Activated naive CD4-positive, alpha-beta T cell treated with anti-CD3 and anti-CD28 coated beads, Interleukin-2, amount 50 U/mL, for 72 hours (primary cell): ENCODE data around the gene CLDN18. TPM values are rescaled to one million over a fixed set of nuclear protein-coding genes. Genes with fewer than 3 reads are reported as not detected.

Source experiments
- ATAC-seq, 2 donors: fragments of 150-1000 bp; cut with Tn5 transposase; 2 replicates each; pipeline ENCODE4 v1.10.0; 2021; ENCODE audit warnings: mild to moderate bottlenecking in 2 of 2, moderate library complexity in 2 of 2
- DNase-seq, 2 donors: peaks; one replicate each; pipeline ENCODE4 v3.0.0; 2021 to 2022; ENCODE audit warnings: low spot score in 2 of 2
- H3K27ac Mint-ChIP-seq, 2 donors: one replicate each; pipeline ENCODE4 v1.8.0; 2022; ENCODE audit warnings: mild to moderate bottlenecking in 2 of 2, mixed read lengths in 2 of 2
- H3K36me3 Mint-ChIP-seq, 2 donors: one replicate each; pipeline ENCODE4 v1.8.0; 2022; ENCODE audit warnings: mixed read lengths in 2 of 2
- H3K9me3 Mint-ChIP-seq, 2 donors: one replicate each; pipeline ENCODE4 v1.8.0; 2022; ENCODE audit warnings: mixed read lengths in 2 of 2
- total RNA-seq, 2 donors: library from RNA; stranded (reverse); gene quantifications; one replicate each; pipeline ENCODE4 v1.2.3, GENCODE V29; 2022

The CLDN18 gene
- total RNA-seq, result not detected

DNA sequence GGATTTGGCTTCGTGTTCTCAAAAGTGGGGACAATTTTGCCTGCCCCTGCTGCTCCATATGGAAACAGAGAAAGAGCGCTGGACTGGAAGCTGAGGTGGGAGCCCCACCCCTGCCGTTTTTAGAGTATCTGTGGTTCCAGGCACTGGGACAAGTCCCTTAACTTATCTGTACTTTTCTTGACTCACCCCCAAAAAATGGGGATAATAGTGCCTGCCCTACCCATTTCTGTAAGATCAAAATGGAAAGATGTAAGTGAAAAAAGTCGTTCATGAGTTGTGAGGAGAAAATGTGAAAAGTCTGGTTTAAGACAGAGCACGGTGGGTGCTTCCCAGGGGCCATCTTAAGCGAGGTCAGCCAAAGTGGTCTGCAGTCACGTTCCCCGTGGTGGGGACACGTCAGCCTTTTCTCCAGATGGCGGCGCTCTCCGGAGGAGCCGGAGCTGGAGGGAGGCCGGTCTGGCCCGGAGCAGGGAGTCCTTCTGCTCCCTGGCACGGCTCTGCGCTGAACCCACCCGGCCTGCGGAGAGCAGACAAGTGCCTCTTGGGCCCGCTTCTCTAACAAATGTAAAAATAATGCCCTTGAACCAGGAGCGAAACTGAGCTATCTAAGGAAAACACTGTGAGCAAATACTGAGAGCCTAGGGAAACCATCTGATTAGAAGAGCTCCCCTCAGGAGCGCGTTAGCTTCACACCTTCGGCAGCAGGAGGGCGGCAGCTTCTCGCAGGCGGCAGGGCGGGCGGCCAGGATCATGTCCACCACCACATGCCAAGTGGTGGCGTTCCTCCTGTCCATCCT is at the start of gene CLDN18:
Gene CLDN18 (plus strand): TSS at position 690 of the 797 bp plus-strand sequence. CDS start 61 bp downstream, at position 751.
- no peaks in the 10 kb centered on the region for H3K36me3 Mint-ChIP-seq
- no peaks in the 10 kb centered on the region for H3K9me3 Mint-ChIP-seq
- DNase-seq (no peak), ATAC-seq (no peak)
- H3K27ac Mint-ChIP-seq, result no peak within 1 kb of the TSS

DNA sequence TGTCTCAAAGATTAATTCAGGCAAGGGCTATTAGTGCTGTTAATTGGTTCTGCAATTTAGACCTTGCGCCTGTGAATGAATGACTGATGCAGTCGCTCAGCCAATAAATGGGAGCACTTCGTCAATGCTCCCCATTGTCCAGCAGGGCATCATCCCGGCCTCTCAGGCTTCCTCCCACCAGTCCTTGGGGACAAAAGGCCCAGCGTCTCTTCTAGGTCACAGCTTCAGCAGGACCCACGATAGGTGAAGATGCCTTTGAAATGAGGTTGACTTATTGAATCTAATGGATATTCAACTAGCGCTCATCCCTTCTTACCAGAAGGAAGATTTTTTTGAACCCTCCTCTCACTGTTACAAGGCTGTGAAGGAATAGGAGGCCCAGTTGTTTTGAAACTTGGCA is 47.7 kb upstream of the CLDN18 start:
- DNase-seq, result no peak
- H3K27ac Mint-ChIP-seq, result no peak overlapping the region
- no peaks in the 10 kb centered on the region for H3K9me3 Mint-ChIP-seq
- ATAC-seq, result no peak
- no peaks in the 10 kb centered on the region for H3K36me3 Mint-ChIP-seq

DNA sequence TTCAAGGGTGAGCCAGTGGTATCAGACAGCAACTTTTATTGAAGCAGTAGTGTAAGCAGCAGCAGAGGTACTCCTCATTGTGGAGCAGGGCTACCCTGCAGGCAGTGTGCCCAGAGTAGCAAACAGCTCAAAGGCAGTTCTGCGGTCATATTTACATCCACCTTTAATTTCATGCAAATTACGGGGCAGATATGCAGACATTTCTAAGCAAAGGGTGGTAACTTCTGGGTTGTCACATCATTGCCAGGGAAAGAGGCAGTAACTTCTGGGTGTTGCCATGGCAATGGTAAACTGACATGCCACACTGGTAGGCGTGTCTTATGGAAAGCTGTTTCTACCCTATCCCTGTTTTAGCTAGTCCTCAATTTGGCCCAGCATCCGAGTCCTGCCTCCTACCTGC is 46.5 kb upstream of the CLDN18 start:
- H3K9me3 Mint-ChIP-seq, result no peaks in the 10 kb centered on the region
- DNase-seq (no peak), ATAC-seq (no peak)
- no peak overlapping the region for H3K27ac Mint-ChIP-seq
- no peaks in the 10 kb centered on the region for H3K36me3 Mint-ChIP-seq

DNA sequence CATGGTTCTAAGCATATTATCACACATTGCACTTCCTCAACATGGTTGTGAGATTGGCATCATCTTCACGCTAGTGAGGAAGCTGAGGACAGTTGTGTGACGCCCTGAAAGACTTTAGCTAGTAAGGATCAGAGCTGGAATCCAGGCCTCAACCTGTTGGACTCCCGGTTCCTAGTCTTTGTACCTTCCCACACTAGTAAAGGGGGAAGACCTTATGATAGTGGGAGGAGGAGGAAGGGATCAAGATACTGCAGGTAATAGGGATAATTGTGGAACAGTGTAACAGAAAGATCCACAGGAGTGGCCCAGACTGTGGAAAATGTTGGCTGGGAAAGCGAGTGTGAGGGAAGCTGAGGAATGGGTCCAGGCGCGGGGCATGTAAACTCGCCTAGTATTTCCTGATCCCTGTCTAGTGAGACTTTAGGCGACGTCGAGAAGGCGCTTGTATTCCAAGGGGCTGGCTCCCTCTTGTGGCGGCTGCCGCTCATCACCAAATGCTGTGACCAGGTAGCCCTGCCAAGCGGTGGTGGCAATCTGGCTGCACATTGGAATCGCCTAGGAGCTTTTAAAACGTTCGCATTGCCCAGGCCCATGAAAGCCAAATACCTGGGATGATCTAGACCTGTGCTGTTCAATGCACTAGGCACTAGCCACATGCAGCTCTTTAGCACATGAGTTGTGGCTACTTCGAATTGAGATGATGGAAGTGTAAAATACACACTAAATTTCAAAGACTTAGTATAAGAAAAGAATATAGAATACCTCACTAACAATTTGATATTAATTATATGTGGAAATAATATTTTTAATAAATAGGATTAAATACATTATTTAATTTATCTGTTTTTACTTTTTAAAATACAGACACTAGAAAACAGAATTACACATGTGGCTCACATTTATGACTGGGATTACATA is 38.8 kb upstream of the CLDN18 start:
- ATAC-seq (peak in 1 of 2 donors; percentile 81), DNase-seq (peak in 1 of 2 donors; percentile 67)
- no peaks in the 10 kb centered on the region for H3K36me3 Mint-ChIP-seq
- no peaks in the 10 kb centered on the region for H3K9me3 Mint-ChIP-seq
- no peak overlapping the region for H3K27ac Mint-ChIP-seq

DNA sequence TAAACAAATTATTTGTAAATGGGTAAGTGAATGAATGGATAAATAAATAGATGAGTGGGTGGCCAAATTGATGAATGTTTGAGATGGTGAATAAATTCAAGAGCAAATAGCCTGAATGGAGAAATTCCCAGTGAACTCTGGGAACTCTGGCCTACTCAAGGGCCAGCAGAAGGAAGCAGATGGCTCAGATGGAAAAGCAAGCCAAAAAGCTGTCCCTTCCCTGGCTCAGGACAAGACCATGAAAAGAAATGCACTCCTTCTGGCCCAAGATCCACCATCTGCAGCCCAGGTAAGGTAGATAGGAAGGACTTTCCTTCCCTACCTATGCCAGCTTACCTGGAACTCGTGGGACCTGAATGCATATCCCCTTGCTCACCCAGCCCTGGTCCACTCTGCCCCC is 37.6 kb upstream of the CLDN18 start:
- Mint-ChIP-seq H3K27ac (no peak overlapping the region), H3K9me3 (no peaks in the 10 kb centered on the region), H3K36me3 (no peaks in the 10 kb centered on the region)
- DNase-seq, result no peak
- no peak for ATAC-seq

DNA sequence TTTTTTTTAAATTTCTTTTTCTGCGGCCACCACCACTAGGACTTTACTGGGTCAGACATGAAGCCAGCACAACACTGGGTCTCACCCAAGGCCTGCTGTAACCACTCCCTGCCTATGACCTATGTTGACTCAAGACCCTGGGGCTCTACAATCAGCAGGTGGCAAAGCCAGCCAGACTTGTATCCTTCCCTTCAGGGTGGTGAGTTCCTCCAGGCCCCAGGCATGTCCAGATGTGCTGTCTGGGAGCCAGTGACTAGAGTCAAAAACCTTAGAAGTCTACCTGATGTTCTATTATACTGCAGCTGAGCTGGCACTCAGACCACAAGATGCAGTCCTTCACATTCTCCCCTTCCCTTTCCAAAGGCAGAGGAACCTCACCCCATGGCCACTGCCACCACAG is 31.6 kb upstream of the CLDN18 start:
- ATAC-seq (no peak), DNase-seq (no peak)
- peaks cover 0 to 5% of the 10 kb centered on the region in 2 donors for H3K36me3 Mint-ChIP-seq
- no peak overlapping the region for H3K27ac Mint-ChIP-seq
- H3K9me3 Mint-ChIP-seq, result peaks cover 0 to 3% of the 10 kb centered on the region in 2 donors

DNA sequence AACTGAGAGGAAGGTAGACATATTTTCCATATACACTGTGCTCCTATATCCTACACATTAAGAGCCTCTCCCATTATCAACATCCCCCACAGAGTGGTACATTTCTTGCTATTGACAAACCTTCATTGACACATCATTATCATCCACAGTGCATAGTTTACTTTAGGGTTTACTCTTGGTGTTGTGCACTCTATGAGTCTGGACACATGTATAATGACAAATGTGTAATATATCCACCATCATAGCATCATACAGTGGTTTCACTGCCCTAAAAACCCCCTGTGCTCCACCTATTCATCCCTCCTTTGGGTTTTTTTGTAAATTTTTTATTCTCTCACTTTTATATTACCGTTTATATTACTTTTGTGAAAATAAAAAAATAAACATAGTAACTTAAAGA is 22.2 kb upstream of the CLDN18 start:
- peaks cover 0 to under 1% of the 10 kb centered on the region in 2 donors for H3K36me3 Mint-ChIP-seq
- no peak overlapping the region for H3K27ac Mint-ChIP-seq
- H3K9me3 Mint-ChIP-seq, result no peaks in the 10 kb centered on the region
- ATAC-seq, result peak in 1 of 2 donors; percentile 59
- DNase-seq, result no peak

DNA sequence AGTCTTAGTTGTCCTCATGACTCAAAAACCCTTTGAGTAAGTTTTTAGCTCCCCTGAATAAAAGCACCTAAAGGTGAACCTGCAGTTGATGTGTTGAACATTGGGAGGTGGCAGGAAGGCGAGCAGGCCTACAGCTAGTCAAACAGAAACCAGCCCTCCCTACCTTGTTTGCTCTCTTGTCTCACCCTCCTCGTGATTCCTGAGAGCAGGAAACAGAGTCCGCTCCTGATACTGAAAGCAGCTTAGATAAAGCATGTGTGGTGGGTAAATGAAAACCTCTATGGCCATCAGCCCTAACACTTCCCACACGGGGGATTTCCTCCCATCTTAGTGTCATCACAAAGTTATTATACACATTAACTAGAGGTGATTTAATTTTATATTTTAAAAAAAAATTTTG is 21.8 kb upstream of the CLDN18 start:
- H3K9me3 Mint-ChIP-seq, result no peaks in the 10 kb centered on the region
- no peaks in the 10 kb centered on the region for H3K36me3 Mint-ChIP-seq
- ATAC-seq (peak; percentile 44 to 80), DNase-seq (no peak)
- no peak overlapping the region for H3K27ac Mint-ChIP-seq

DNA sequence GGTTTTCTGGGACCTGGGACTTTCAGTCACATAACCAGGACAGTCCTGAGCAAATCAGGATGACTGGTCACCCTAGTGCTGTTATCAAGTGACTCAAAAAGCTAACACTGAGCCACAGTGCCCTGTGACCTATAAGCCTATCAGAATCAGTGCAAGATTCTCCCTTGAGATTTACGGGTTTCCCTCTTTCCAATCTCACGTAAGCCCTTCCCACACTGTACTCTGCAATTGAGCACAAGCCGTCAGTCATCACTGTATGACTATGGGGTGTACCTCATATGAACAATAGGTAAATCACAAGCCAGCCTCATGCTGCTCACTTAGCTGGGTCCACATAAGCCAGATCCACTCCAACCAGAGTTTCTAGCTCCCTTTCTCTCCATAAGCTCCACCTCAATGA is 21.0 kb upstream of the CLDN18 start:
- Mint-ChIP-seq H3K36me3 (peaks cover 0 to 4% of the 10 kb centered on the region in 2 donors), H3K9me3 (peaks cover 0 to under 1% of the 10 kb centered on the region in 2 donors), H3K27ac (no peak overlapping the region)
- peak; percentile 54 to 65 for ATAC-seq
- DNase-seq, result no peak

DNA sequence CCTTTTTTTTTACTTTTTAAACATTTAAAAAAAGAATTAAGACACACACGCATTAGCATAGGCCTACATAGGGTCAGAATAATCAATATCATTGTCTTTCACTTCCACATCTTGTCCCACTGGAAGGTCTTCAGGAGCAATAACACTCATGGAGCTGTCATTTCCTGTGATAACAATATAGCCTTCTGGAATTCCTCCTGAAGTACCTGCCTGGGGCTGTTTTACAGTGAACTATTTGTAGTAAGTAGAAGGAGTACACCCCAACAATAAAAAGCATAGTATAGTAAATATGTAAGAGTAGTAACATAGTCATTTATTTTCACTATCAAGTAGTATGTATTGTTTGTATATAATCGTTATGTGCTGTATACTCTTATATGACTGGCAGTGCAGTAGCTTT is 19.5 kb upstream of the CLDN18 start:
- DNase-seq (no peak), ATAC-seq (no peak)
- H3K27ac Mint-ChIP-seq, result no peak overlapping the region
- peaks cover 5 to 10% of the 10 kb centered on the region in 2 donors for H3K36me3 Mint-ChIP-seq
- peaks cover 5 to 6% of the 10 kb centered on the region in 2 donors for H3K9me3 Mint-ChIP-seq

DNA sequence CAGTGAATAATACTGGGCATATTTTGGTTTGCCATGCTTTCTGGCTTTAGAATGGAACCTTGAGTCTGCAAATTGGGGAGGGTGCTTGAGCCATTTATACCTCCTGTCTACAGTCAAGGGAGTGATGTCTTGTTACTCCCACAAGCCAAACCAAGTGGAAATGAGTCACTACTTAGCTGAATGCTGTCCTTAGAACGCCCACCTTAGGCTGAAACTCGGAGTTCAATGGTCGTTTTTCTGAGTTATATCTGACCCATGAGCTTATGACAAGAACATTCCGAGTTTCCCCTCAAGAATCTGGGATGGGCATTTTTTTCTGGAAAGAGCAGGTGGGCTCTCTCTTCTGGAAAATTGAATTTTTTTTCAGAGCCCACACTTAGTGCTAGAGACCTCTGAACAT is 17.4 kb upstream of the CLDN18 start:
- Mint-ChIP-seq H3K27ac (no peak overlapping the region), H3K36me3 (peaks cover 5 to 10% of the 10 kb centered on the region in 2 donors), H3K9me3 (peaks cover 5 to 6% of the 10 kb centered on the region in 2 donors)
- DNase-seq (no peak), ATAC-seq (peak in 1 of 2 donors; percentile 39)

DNA sequence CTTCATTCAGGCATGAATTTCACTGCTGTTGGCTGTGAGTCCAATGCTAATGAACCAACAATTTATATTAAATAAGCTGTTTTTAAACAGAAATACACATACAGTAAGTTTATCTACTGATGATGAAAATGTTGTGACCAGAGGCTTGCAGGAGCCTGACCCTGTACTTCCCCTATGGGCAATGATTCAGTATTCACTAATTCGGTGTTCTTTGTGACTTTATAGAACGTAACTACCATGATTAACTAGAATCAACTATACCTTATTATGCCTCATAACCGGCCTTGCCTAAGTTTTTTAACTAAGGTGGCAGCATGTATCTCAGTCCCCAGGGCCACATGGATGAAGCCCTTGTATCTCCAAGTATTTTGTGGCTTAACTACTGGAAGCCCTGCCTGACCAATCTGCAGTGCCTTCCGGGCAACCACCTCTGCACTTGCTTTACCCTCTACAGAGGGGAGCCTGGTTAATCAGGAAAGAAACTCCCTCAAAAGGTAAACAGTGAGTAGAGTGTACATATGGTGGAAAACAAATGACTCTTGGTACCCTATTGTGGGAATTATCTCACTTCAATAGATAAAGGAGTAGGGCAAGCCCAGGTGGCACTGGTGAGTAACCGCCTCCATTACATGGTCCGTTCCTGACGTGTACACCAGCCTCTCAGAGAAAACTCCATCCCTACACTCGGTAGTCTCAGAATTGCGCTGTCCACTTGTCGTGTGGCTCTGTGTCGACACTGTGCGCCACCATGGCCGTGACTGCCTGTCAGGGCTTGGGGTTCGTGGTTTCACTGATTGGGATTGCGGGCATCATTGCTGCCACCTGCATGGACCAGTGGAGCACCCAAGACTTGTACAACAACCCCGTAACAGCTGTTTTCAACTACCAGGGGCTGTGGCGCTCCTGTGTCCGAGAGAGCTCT is 11.6 kb upstream of the CLDN18 start:
- no peak for DNase-seq
- Mint-ChIP-seq H3K27ac (no peak overlapping the region), H3K9me3 (peaks cover 5 to 6% of the 10 kb centered on the region in 2 donors), H3K36me3 (peaks cover 5 to 10% of the 10 kb centered on the region in 2 donors)
- ATAC-seq, result no peak

DNA sequence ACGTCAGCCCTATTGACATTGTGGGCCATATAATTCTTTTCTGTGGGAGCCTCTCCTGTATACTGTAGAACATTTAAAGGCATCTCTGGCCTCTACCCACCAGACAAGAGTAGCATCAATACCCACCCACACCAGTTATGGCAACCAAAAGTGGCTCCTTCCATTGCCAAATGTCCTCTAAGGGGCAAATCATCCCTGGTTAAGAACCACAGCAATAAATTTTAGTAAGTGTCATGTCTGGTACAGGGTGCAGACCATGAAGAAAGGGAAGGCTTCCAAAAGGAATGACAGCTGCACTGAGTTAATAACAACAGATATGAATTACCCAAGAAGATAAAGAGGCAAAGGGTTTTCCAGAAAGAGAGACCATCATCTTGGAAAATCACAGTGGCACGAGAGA is 6.9 kb upstream of the CLDN18 start:
- Mint-ChIP-seq H3K27ac (no peak overlapping the region), H3K36me3 (no peaks in the 10 kb centered on the region), H3K9me3 (no peaks in the 10 kb centered on the region)
- no peak for ATAC-seq
- DNase-seq, result no peak

DNA sequence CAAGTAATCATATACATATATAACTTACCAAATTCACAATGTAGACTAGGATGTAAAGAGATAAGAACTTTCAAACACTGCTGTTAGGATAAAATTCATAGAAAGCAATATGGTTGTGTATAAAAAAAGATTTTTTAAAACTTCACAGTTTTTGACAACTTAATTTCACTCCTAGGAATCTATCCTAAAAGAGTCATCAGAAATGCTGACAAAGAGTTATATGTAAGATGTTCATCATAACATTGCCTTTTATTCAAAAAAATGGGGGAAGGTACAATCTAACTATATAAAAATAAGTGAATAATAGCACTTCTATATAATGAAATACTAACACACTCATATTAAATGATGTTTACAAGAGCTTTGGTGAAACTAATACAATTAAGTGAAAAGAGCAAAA is 4.3 kb upstream of the CLDN18 start:
- no peaks in the 10 kb centered on the region for H3K36me3 Mint-ChIP-seq
- H3K27ac Mint-ChIP-seq, result no peak overlapping the region
- no peaks in the 10 kb centered on the region for H3K9me3 Mint-ChIP-seq

DNA sequence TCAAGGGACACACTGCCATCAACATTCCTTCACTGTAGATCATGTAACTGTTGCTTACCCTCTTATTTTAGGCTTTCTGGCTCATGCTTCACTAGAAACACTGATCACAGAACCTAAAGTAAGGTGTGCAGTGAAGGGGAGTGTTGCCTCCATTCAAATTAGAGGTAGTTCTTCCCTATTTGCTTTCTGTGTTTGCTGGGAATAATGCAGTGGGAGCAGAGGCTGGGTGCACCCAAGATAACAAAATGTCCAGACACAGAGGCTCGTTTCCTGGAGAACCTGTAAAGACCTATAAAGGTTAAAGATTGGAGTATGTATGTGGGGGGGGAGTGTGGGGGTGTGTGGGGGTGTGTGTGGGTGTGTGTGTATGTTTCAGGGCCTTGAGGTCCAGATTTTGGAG is 2.1 kb upstream of the CLDN18 start:
- H3K9me3 Mint-ChIP-seq, result no peaks in the 10 kb centered on the region
- no peak overlapping the region for H3K27ac Mint-ChIP-seq
- no peaks in the 10 kb centered on the region for H3K36me3 Mint-ChIP-seq
- no peak for DNase-seq
- ATAC-seq, result no peak

More for the DNA sequence above, 4.3 kb upstream of the CLDN18 start:
- no peak for ATAC-seq
- DNase-seq, result no peak

DNA sequence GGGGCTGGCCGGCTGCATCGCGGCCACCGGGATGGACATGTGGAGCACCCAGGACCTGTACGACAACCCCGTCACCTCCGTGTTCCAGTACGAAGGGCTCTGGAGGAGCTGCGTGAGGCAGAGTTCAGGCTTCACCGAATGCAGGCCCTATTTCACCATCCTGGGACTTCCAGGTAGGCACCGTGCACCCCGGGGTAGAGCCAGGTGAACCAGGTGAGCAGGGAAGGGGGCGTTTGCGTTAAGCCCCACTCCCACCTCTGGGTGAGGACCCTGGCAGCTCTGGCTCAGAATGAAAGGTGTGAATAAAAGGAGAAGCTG is 267 bp downstream of the CLDN18 start:
- H3K27ac Mint-ChIP-seq, result no peak overlapping the region
- H3K9me3 Mint-ChIP-seq, result no peaks in the 10 kb centered on the region
- H3K36me3 Mint-ChIP-seq, result no peaks in the 10 kb centered on the region
- ATAC-seq (no peak), DNase-seq (no peak)

DNA sequence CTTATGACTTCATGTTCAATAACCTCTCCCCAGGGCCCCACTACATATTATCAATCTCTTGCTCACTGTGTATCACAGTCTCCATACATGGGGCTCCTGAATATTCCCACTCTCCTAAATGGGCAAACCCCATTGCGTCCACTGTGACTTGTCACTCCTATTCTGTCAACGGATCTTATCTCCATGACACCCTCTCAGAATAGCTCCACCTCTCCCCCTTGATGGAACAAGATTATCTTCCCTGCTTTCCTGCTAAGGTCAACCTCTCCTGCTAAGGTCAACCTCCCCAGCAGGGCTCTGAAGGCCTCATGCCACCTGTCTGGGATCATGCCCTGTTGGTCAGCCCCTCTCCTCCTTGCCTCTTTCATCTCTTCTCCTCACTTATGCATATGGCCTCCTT is 1.8 kb downstream of the CLDN18 start:
- no peak for DNase-seq
- no peaks in the 10 kb centered on the region for H3K36me3 Mint-ChIP-seq
- H3K27ac Mint-ChIP-seq, result no peak overlapping the region
- no peaks in the 10 kb centered on the region for H3K9me3 Mint-ChIP-seq
- no peak for ATAC-seq
